Neural progenitor cell (in vitro differentiated cells): Measurements from ENCODE around the gene P2RY11. TPM values are rescaled to one million over a fixed set of nuclear protein-coding genes. Genes with fewer than 3 reads are reported as not detected.

Experiments
- DNase-seq: peaks from one replicate; pipeline ENCODE4 v3.0.0-alpha.2; 2016; ENCODE audit warnings: low spot score
- H2AFZ ChIP-seq: fragments of 200-600 bp; sonication (generic); replicated peaks from 2 replicates; pipeline ENCODE4 v1.6.1; 2016; ENCODE audit warnings: antibody characterized with exemption
- H3F3A ChIP-seq: fragments of 200-600 bp; sonication (generic); 2 replicates; pipeline ENCODE4 v1.6.1; 2016; ENCODE audit warnings: antibody characterized with exemption, low read depth
- H3K27ac ChIP-seq: fragments of 200-600 bp; sonication (generic); 2 replicates; pipeline ENCODE4 v1.5.1; 2016; ENCODE audit warnings: mild to moderate bottlenecking
- H3K27me3 ChIP-seq: fragments of 200-600 bp; sonication (generic); 2 replicates; pipeline ENCODE4 v1.6.1; 2016; ENCODE audit warnings: mild to moderate bottlenecking, moderate library complexity
- H3K36me3 ChIP-seq: fragments of 200-600 bp; sonication (generic); 2 replicates; pipeline ENCODE4 v1.5.1; 2016
- H3K4me1 ChIP-seq: fragments of 200-600 bp; sonication (generic); 2 replicates; pipeline ENCODE4 v1.6.1; 2016; ENCODE audit warnings: mixed run types
- H3K4me2 ChIP-seq: fragments of 200-600 bp; sonication (generic); 2 replicates; pipeline ENCODE4 v1.6.1; 2016
- H3K4me3 ChIP-seq: fragments of 200-600 bp; sonication (generic); 2 replicates; pipeline ENCODE4 v1.5.1; 2016
- H3K79me2 ChIP-seq: fragments of 200-600 bp; sonication (generic); 2 replicates; pipeline ENCODE4 v1.6.1; 2016; ENCODE audit warnings: low read depth
- H3K9ac ChIP-seq: fragments of 200-600 bp; sonication (generic); 2 replicates; pipeline ENCODE4 v1.6.1; 2016
- H3K9me3 ChIP-seq: fragments of 200-600 bp; sonication (generic); 2 replicates; pipeline ENCODE4 v1.5.1; 2016; ENCODE audit warnings: low read depth
- H4K20me1 ChIP-seq: fragments of 200-600 bp; sonication (generic); 2 replicates; pipeline ENCODE4 v1.6.1; 2016; ENCODE audit warnings: low read depth
- H3K27ac Mint-ChIP-seq: 3 replicates; pipeline ENCODE4 v1.8.0; 2021; ENCODE audit warnings: mixed read lengths
- H3K27me3 Mint-ChIP-seq: 2 replicates; pipeline ENCODE4 v1.8.0; 2022; ENCODE audit warnings: low read depth, mild to moderate bottlenecking, inconsistent platforms, moderate library complexity, mixed read lengths; ENCODE audit not compliant: insufficient read depth
- H3K36me3 Mint-ChIP-seq: 3 replicates; pipeline ENCODE4 v1.8.0; 2021; ENCODE audit warnings: mixed read lengths
- H3K4me1 Mint-ChIP-seq: 3 replicates; pipeline ENCODE4 v1.8.0; 2021; ENCODE audit warnings: mixed read lengths
- H3K4me3 Mint-ChIP-seq: 3 replicates; pipeline ENCODE4 v1.8.0; 2021; ENCODE audit warnings: mild to moderate bottlenecking, moderate library complexity, mixed read lengths
- H3K9me3 Mint-ChIP-seq: 3 replicates; pipeline ENCODE4 v1.8.0; 2020; ENCODE audit warnings: mixed read lengths
- CTCF ChIP-seq: fragments of 200-600 bp; sonication (generic); IDR thresholded peaks from 2 replicates; pipeline ENCODE4 v1.5.1; 2017; ENCODE audit warnings: antibody characterized with exemption, mild to moderate bottlenecking
- EZH2 ChIP-seq: fragments of 200-600 bp; sonication (generic); IDR thresholded peaks from 2 replicates; pipeline ENCODE4 v1.6.1; 2017; ENCODE audit warnings: antibody characterized with exemption, mild to moderate bottlenecking, moderate library complexity
- EZH2phosphoT487 ChIP-seq: fragments of 200-600 bp; sonication (generic); IDR thresholded peaks from 2 replicates; pipeline ENCODE4 v1.6.1; 2017; ENCODE audit warnings: antibody characterized with exemption
- total RNA-seq: library from RNA; depleted of rRNA; stranded (reverse); fragments of >200 nt; gene quantifications from 2 replicates; pipeline ENCODE4 v1.2.3, GENCODE V29; 2015; ENCODE audit warnings: low replicate concordance

Gene P2RY11
- total RNA-seq, 1 donor from 2014 or later: not detected

GRCh38 chr19:10089801-10090375 lies 21.6 kb upstream of the P2RY11 start:
- Histone ChIP-seq H3K4me1 (peaks cover 6% of the 10 kb centered on the region), H4K20me1 (no peaks in the 10 kb centered on the region), H3K27me3 (peaks cover 38% of the 10 kb centered on the region), H3K4me2 (no peak overlapping the region), H3K36me3 (no peaks in the 10 kb centered on the region), H3K9ac (no peak overlapping the region), H3K9me3 (no peaks in the 10 kb centered on the region), H2AFZ (no peak overlapping the region), H3K27ac (no peak overlapping the region), H3F3A (no peaks in the 10 kb centered on the region), H3K4me3 (no peak overlapping the region), H3K79me2 (no peaks in the 10 kb centered on the region)
- H3K27ac Mint-ChIP-seq: no peak overlapping the region
- DNase-seq: no peak
- H3K27me3 Mint-ChIP-seq: peaks cover 28% of the 10 kb centered on the region
- TF ChIP-seq CTCF (no peak), EZH2phosphoT487 (no peak), EZH2 (no peak)
- H3K4me1 Mint-ChIP-seq: no peaks in the 10 kb centered on the region
- H3K4me3 Mint-ChIP-seq: no peak overlapping the region
- H3K9me3 Mint-ChIP-seq: peaks cover 6% of the 10 kb centered on the region
- no peaks in the 10 kb centered on the region for H3K36me3 Mint-ChIP-seq

DNA sequence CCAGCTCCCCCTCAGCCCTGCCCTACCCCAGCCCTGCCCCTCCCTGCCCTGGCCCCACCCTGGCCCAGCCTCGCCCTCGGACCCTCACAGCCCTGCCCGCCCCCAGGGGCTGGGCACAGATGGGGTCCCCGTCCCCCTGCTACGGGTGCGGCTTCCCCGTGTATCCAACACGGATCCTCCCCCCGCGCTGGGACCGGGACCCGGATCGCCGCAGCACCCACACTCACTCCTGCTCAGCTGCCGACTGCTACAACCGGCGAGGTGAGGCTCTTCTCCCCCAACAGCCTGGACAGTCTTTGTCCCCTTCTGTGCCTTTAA lies 20.2 kb upstream of the P2RY11 start:
- Histone ChIP-seq H4K20me1 (no peaks in the 10 kb centered on the region), H3K4me1 (peaks cover 5% of the 10 kb centered on the region), H2AFZ (no peak overlapping the region), H3K4me2 (no peak overlapping the region), H3F3A (no peaks in the 10 kb centered on the region), H3K4me3 (no peak overlapping the region), H3K79me2 (no peaks in the 10 kb centered on the region), H3K9me3 (no peaks in the 10 kb centered on the region), H3K27ac (no peak overlapping the region), H3K36me3 (no peaks in the 10 kb centered on the region), H3K9ac (no peak overlapping the region), H3K27me3 (peaks cover 36% of the 10 kb centered on the region)
- TF ChIP-seq EZH2 (no peak), CTCF (no peak), EZH2phosphoT487 (no peak)
- H3K9me3 Mint-ChIP-seq: peaks cover 6% of the 10 kb centered on the region
- H3K27ac Mint-ChIP-seq: no peak overlapping the region
- H3K4me3 Mint-ChIP-seq: no peak overlapping the region
- H3K4me1 Mint-ChIP-seq: no peaks in the 10 kb centered on the region
- peaks cover 27% of the 10 kb centered on the region for H3K27me3 Mint-ChIP-seq
- DNase-seq: no peak
- no peaks in the 10 kb centered on the region for H3K36me3 Mint-ChIP-seq

DNA sequence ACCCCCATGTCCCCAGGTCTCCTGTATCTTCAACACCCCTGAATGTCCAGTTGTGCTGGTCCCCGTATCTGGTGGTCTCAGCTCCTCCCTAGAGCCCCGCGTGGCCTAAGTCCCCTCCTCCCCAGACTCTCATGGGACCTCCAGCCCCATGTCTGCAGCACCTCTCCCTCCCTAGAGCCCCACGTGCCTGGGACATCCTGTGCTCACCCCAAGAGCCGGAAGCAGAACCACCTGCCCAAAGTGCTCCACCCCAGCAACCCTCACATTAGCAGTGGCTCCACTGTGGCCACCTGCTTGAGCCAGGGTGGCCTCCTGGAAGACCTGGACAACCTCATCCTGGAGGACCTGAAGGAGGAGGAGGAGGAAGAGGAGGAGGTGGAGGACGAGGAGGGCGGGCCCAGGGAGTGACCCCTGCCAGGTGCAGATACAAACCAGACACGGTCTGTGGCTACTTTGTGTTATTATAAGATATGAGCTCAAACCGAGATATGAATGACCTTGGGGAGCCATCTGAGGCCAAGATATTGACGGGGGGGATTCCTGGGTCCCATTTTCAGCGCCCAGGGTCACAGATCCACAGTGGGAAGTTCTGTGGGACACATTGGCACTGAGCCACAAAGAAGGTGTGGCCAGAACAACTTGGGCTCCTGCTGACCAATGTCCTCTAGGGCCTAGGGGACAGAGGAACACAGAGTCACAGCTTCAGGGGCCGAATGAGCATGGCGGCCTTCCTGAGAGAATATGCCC lies 19.4 kb upstream of the P2RY11 start:
- no peak for DNase-seq
- TF ChIP-seq CTCF (no peak), EZH2 (no peak), EZH2phosphoT487 (no peak)
- Histone ChIP-seq H3K79me2 (no peaks in the 10 kb centered on the region), H3K36me3 (no peaks in the 10 kb centered on the region), H3K9ac (no peak overlapping the region), H3K9me3 (no peaks in the 10 kb centered on the region), H2AFZ (no peak overlapping the region), H3K4me3 (no peak overlapping the region), H4K20me1 (no peaks in the 10 kb centered on the region), H3K27me3 (peaks cover 36% of the 10 kb centered on the region), H3F3A (no peaks in the 10 kb centered on the region), H3K27ac (no peak overlapping the region), H3K4me2 (no peak overlapping the region), H3K4me1 (no peaks in the 10 kb centered on the region)
- Mint-ChIP-seq H3K36me3 (no peaks in the 10 kb centered on the region), H3K4me1 (no peaks in the 10 kb centered on the region), H3K4me3 (no peak overlapping the region), H3K27ac (no peak overlapping the region), H3K27me3 (peaks cover 26% of the 10 kb centered on the region), H3K9me3 (peaks cover 6% of the 10 kb centered on the region)
